PC-9 (cell line): ENCODE data around the gene NRM. TPM values are rescaled to one million over a fixed set of nuclear protein-coding genes. Genes with fewer than 3 reads are reported as not detected.
"Not testable (repeated sequence)": the region's sequence is repeated elsewhere in the genome, so short reads cannot be mapped to it uniquely, and the experiment has no call there.

Source experiments
- BruUV-seq: library from RNA; stranded (reverse); fragments of 400-500 nt; replicated peaks from 2 replicates; lab custom pipeline; 2021; lab: Mats Ljungman, UMichigan
- CTCF ChIA-PET: fragments of 300-600 bp; sonication (Branson Sonifier 250); formaldehyde crosslinking; loops from one replicate; lab custom pipeline; 2022; ENCODE audit warnings: antibody characterized with exemption; lab: Charles Lee
- POLR2A ChIA-PET: fragments of 300-600 bp; sonication (Branson Sonifier 250); formaldehyde crosslinking; loops from one replicate; lab custom pipeline; 2022; ENCODE audit warnings: antibody characterized with exemption; ENCODE audit not compliant: unreplicated experiment; lab: Charles Lee
- DNase-seq, 2 experiments: peaks; one replicate each; pipeline versions ENCODE4 v3.0.0 to v3.0.0-alpha.2; 2015 to 2022; ENCODE audit warnings: mixed read lengths in 1 of 2
- H2AFZ ChIP-seq: fragments of 200-600 bp; sonication (generic); 2 replicates; pipeline ENCODE4 v1.8.1; 2017; ENCODE audit warnings: antibody characterized with exemption
- H3F3A ChIP-seq: fragments of 200-600 bp; sonication (generic); 2 replicates; pipeline ENCODE4 v1.8.1; 2017; ENCODE audit warnings: antibody characterized with exemption, mild to moderate bottlenecking, low read depth; ENCODE audit not compliant: insufficient read depth
- H3K27ac ChIP-seq: fragments of 200-600 bp; sonication (generic); 2 replicates; pipeline ENCODE4 v1.6.1; 2016; ENCODE audit warnings: mixed run types
- H3K27me3 ChIP-seq: fragments of 200-600 bp; sonication (generic); 2 replicates; pipeline ENCODE4 v1.6.1; 2016; ENCODE audit warnings: low read depth, mixed run types; ENCODE audit not compliant: insufficient read depth
- H3K36me3 ChIP-seq: fragments of 200-600 bp; sonication (generic); 2 replicates; pipeline ENCODE4 v1.6.1; 2016; ENCODE audit warnings: low read depth, mixed run types
- H3K4me1 ChIP-seq: fragments of 200-600 bp; sonication (generic); replicated peaks from 2 replicates; pipeline ENCODE4 v1.6.1; 2016; ENCODE audit warnings: mixed run types; ENCODE audit not compliant: insufficient read depth
- H3K4me2 ChIP-seq: fragments of 200-600 bp; sonication (generic); 2 replicates; pipeline ENCODE4 v1.6.1; 2017; ENCODE audit warnings: mixed run types
- H3K4me3 ChIP-seq: fragments of 200-600 bp; sonication (generic); 2 replicates; pipeline ENCODE4 v1.6.1; 2016; ENCODE audit warnings: mixed run types
- H3K79me2 ChIP-seq: fragments of 200-600 bp; sonication (generic); 2 replicates; pipeline ENCODE4 v1.6.1; 2017; ENCODE audit warnings: low read depth, mixed run types
- H3K9me2 ChIP-seq: fragments of 200-600 bp; sonication (generic); 2 replicates; pipeline ENCODE4 v1.8.1; 2017; ENCODE audit warnings: mild to moderate bottlenecking; ENCODE audit not compliant: insufficient read depth
- H3K9me3 ChIP-seq: fragments of 200-600 bp; sonication (generic); 2 replicates; pipeline ENCODE4 v1.8.1; 2016; ENCODE audit warnings: low read depth; ENCODE audit not compliant: insufficient read depth
- H4K20me1 ChIP-seq: fragments of 200-600 bp; sonication (generic); 2 replicates; pipeline ENCODE4 v1.8.1; 2017; ENCODE audit not compliant: insufficient read depth
- CTCF ChIP-seq: fragments of 200-600 bp; sonication (generic); conservative IDR thresholded peaks from 2 replicates; pipeline ENCODE4 v1.6.1; 2017; ENCODE audit warnings: mixed run types, antibody characterized with exemption, mild to moderate bottlenecking, moderate library complexity
- EZH2 ChIP-seq: fragments of 200-600 bp; sonication (generic); IDR thresholded peaks from 2 replicates; pipeline ENCODE4 v1.8.0; 2017; ENCODE audit warnings: antibody characterized with exemption, low read depth
- intact Hi-C: fragments of 100-400 bp; cut with micrococcal nuclease; formaldehyde crosslinking; loops from one replicate; pipeline ENCODE4 v1.10.0; 2022; ENCODE audit not compliant: unreplicated experiment
- total RNA-seq: library from RNA; stranded (reverse); gene quantifications from 2 replicates; pipeline ENCODE4 v1.2.3, GENCODE V29; 2021

The NRM gene
- total RNA-seq, 1 experiment from 2014 or later, result 38.3 TPM

GRCh38 chr6:30725713-30726505 lies 35.1 kb upstream of the NRM start:
- Histone ChIP-seq H3K9me3 (no peaks in the 10 kb centered on the region), H3K27me3 (no peaks in the 10 kb centered on the region), H4K20me1 (peaks cover 50% of the 10 kb centered on the region), H3K4me1 (peaks cover 13% of the 10 kb centered on the region; the same call in 1 of the 2 replicates), H3K79me2 (peaks cover 47% of the 10 kb centered on the region), H3F3A (peaks cover 89% of the 10 kb centered on the region), H2AFZ (no peak overlapping the region), H3K9me2 (no peaks in the 10 kb centered on the region), H3K36me3 (peaks cover 46% of the 10 kb centered on the region), H3K4me2 (no peak overlapping the region), H3K4me3 (no peak overlapping the region), H3K27ac (peak overlapping the region; percentile 25; the same call in 1 of the 2 replicates)
- ChIA-PET POLR2A (interaction anchor here (0.6 to 1.3 kb wide), 4 partner anchors 9 to 392 kb away, joined by 4 to 24 read pairs (median 10); no protein-coding TSS in a partner anchor), CTCF (interaction anchor here (1.1 kb wide), 1 partner anchor 44 kb away, joined by 5 read pairs; no protein-coding TSS in a partner anchor)
- TF ChIP-seq CTCF (no peak), EZH2 (no peak)
- no TSS peak for BruUV-seq
- intact Hi-C loops, result no loop called here
- DNase-seq, result no peak

- CTCF ChIA-PET, result interaction anchor here (0.6 kb wide), 1 partner anchor 141 kb away, joined by 3 read pairs; no protein-coding TSS in a partner anchor
- H3K36me3 ChIP-seq, result peaks cover 41% of the 10 kb centered on the region
- POLR2A ChIA-PET, result interaction anchor here (0.6 to 1.0 kb wide), 5 partner anchors 10 to 393 kb away, joined by 3 to 15 read pairs (median 4); no protein-coding TSS in a partner anchor
- intact Hi-C loops, result loop anchor here (5.0 kb wide), 2 partner anchors 362 to 378 kb away; partner anchors contain the start of gene RPP21
- no peak for DNase-seq
- peaks cover 10% of the 10 kb centered on the region; the same call in 1 of the 2 replicates for H3K4me1 ChIP-seq
- no peaks in the 10 kb centered on the region for H3K9me2 ChIP-seq
- H3F3A ChIP-seq, result peaks cover 83% of the 10 kb centered on the region
- no peak overlapping the region for H3K27ac ChIP-seq
- no peaks in the 10 kb centered on the region for H3K9me3 ChIP-seq
- BruUV-seq, result no TSS peak
- no peak for TF ChIP-seq CTCF
- TF ChIP-seq EZH2, result no peak
- no peaks in the 10 kb centered on the region for H3K27me3 ChIP-seq
- no peak overlapping the region for H2AFZ ChIP-seq
- no peak overlapping the region for H3K4me3 ChIP-seq
- H3K4me2 ChIP-seq, result no peak overlapping the region
- H3K79me2 ChIP-seq, result peaks cover 50% of the 10 kb centered on the region
- peaks cover 50% of the 10 kb centered on the region for H4K20me1 ChIP-seq
Measured at GRCh38 chr6:30724906-30725667, 34.3 kb upstream of the NRM start.

DNA sequence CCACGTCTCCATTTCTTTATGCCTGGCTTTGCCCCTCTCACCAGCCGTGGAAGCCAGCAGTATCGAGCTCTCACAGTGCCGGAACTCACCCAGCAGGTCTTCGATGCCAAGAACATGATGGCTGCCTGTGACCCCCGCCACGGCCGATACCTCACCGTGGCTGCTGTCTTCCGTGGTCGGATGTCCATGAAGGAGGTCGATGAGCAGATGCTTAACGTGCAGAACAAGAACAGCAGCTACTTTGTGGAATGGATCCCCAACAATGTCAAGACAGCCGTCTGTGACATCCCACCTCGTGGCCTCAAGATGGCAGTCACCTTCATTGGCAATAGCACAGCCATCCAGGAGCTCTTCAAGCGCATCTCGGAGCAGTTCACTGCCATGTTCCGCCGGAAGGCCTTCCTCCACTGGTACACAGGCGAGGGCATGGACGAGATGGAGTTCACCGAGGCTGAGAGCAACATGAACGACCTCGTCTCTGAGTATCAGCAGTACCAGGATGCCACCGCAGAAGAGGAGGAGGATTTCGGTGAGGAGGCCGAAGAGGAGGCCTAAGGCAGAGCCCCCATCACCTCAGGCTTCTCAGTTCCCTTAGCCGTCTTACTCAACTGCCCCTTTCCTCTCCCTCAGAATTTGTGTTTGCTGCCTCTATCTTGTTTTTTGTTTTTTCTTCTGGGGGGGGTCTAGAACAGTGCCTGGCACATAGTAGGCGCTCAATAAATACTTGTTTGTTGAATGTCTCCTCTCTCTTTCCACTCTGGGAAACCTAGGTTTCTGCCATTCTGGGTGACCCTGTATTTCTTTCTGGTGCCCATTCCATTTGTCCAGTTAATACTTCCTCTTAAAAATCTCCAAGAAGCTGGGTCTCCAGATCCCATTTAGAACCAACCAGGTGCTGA lies 33.3 kb upstream of the NRM start:
- DNase-seq, H3K27ac ChIP-seq, H2AFZ ChIP-seq, H3K4me3 ChIP-seq, H3K27me3 ChIP-seq, H3K9me2 ChIP-seq, H3K4me2 ChIP-seq, H3K9me3 ChIP-seq: not testable (repeated sequence)
- intact Hi-C loops, result loop anchor here (2.0 to 5.0 kb wide), 3 partner anchors 241 to 377 kb away; partner anchors contain the start of gene RPP21
- peaks cover 73% of the 10 kb centered on the region for H3F3A ChIP-seq
- H3K36me3 ChIP-seq, result peaks cover 31% of the 10 kb centered on the region
- ChIA-PET POLR2A (interaction anchor here (0.6 to 0.7 kb wide), 2 partner anchors 184 to 242 kb away, joined by 3 to 4 read pairs; no protein-coding TSS in a partner anchor), CTCF (interaction anchor here (0.6 to 1.1 kb wide), 4 partner anchors 16 to 363 kb away, joined by 3 to 21 read pairs (median 3); no protein-coding TSS in a partner anchor)
- peaks cover 52% of the 10 kb centered on the region for H3K79me2 ChIP-seq
- H3K4me1 ChIP-seq, result peaks cover 17% of the 10 kb centered on the region
- H4K20me1 ChIP-seq, result peaks cover 50% of the 10 kb centered on the region
- TSS peak; percentile 17 for BruUV-seq

- peaks cover 24% of the 10 kb centered on the region for H3K4me1 ChIP-seq
- POLR2A ChIA-PET, result interaction anchor here (0.6 kb wide), 1 partner anchor 39 kb away, joined by 4 read pairs; no protein-coding TSS in a partner anchor
- H3K9me2 ChIP-seq, DNase-seq, H2AFZ ChIP-seq, BruUV-seq, H3K27ac ChIP-seq, H3K4me3 ChIP-seq, H3K27me3 ChIP-seq, H3K9me3 ChIP-seq: not testable (repeated sequence)
- peaks cover 60% of the 10 kb centered on the region for H3K79me2 ChIP-seq
- peaks cover 50% of the 10 kb centered on the region for H4K20me1 ChIP-seq
- intact Hi-C loops, result loop anchor here (2.0 to 5.0 kb wide), 3 partner anchors 240 to 376 kb away; partner anchors contain the start of gene RPP21
- CTCF ChIA-PET, result interaction anchor here (0.6 to 1.1 kb wide), 3 partner anchors 44 to 364 kb away, joined by 3 to 4 read pairs (median 3); no protein-coding TSS in a partner anchor
- peaks cover 31% of the 10 kb centered on the region for H3K36me3 ChIP-seq
- peaks cover 67% of the 10 kb centered on the region for H3F3A ChIP-seq
- peak overlapping the region; percentile 87 for H3K4me2 ChIP-seq
Measured at GRCh38 chr6:30723159-30723842, 32.5 kb upstream of the NRM start.
